Stimulated activated CD8-positive, alpha-beta memory T cell treated with anti-CD3 and anti-CD28 coated beads, Interleukin-7, amount 100 ng/mL, for 48 hours (primary cell): Measurements from ENCODE around the gene RTN4.
A peak's percentile ranks its signal among the peaks of the same experiment; 100 is the strongest.
"Not testable (repeated sequence)": the region's sequence is repeated elsewhere in the genome, so short reads cannot be mapped to it uniquely, and the experiment has no call there.

Experiments
- DNase-seq, 2 donors: peaks; one replicate each; pipeline ENCODE4 v3.0.0-alpha.2; 2020; ENCODE audit warnings: low read depth in 1 of 2; ENCODE audit errors: extremely low read depth in 1 of 2

RTN4 gene

DNA sequence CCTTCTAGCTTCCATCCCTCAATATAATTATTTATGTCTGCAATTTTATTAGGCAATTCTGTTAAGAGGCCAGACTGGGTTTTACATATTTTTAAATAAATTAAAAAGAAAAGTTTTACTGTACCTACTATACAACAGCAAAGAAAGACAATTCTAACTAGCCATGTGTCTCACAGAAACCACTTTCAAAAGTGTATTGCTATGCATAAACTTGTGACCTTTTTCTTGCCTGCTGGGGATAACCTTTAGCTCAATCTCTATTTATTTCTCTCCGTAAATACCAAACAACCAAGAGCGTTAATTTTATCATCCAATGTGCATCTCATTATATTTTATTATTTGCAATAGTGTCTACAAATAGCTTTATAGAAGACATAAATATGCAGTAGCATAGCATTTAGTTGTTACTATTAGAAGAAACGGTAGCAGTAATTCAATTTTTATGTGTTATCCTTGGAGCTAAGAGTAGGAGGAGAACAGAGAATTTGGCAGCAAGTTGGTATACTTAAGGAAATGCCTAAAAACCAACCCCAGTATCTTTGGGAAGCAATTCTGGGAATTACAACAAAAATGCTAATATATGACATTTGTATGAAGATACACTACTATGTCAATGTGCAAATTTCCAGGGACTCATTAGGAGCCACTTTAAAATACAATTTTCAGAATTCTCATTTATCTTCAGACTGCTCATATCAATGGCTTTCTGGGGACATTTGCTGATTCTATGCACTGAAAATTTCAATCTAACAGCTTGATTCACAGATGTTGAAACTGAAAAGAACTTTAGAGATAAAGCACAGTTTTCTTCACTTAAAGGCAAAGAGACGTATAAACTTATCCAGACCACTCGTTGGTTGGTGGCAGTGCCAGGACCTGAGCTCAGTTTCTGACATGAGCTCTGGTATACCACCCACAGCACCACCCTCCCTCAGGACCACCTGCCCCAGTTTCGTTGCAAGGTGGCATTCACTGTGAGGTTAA lies 23.0 kb upstream of the RTN4 start:
- DNase-seq = no peak

DNA sequence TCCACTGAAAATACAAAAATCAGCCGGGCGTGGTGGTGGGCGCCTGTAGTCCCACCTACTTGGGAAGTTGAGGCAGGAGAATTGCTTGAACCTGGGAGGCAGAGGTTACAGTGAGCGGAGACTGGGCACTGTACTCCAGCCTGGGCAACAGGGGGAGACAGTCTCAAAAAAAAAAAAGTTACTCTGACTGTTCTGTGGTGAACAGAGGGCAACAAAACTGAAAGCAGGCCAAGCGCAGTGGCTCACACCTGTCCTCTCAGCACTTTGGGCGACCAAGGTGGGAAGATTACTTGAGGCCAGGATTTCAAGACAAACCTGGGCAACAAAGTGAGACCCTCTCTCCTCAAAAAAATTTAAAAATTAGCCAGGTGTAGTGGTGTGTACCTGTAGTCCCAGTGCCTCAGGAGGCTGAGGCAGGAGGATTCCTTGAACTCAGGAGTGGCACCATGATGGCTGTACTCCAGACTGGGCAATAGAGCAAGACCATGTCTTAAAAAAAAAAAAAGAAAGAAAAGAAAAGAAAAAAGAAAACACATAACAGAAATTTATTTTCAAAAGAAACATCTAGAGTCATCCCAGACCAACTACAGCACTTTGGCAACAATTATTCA lies 13.6 kb upstream of the RTN4 start:
- DNase-seq = no peak

DNA sequence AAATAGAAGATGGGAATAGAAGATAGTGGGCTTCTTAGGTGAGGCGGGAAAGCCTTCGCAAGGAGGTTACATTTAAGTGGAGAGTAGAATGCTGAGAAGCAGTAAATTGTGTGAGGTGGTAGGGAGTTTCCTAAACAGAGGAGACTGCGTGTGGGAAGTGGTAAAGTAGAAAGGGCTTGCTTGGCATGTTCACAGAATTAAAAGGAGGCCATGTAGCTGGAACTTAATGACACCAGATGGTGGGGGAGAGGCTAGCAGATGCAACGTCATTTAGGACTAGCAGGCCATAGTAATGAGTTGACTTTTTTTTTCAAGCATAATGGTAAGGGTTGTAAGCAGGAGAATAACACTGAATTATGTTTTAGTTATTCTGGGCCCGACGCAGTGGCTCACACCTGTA lies 13.0 kb upstream of the RTN4 start:
- no peak for DNase-seq

DNA sequence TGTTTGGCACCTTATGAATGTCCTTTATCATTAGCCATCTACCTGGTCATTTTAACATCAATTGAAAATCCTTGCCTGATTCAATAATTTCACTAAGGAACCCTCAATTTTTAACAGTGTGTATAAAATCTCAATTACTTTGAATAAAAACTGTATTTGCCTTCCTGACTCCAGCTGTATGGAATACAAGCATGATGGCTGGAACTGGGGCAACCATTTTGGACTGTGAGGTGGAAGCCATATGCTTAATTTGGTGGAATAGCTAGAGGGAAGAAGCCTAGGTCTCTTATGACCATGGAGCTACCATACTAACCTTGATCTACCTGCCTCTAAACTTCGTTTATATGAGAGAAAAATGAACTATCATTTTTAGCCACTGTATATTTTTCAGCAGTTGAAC lies 12.5 kb upstream of the RTN4 start:
- DNase-seq = no peak

DNA sequence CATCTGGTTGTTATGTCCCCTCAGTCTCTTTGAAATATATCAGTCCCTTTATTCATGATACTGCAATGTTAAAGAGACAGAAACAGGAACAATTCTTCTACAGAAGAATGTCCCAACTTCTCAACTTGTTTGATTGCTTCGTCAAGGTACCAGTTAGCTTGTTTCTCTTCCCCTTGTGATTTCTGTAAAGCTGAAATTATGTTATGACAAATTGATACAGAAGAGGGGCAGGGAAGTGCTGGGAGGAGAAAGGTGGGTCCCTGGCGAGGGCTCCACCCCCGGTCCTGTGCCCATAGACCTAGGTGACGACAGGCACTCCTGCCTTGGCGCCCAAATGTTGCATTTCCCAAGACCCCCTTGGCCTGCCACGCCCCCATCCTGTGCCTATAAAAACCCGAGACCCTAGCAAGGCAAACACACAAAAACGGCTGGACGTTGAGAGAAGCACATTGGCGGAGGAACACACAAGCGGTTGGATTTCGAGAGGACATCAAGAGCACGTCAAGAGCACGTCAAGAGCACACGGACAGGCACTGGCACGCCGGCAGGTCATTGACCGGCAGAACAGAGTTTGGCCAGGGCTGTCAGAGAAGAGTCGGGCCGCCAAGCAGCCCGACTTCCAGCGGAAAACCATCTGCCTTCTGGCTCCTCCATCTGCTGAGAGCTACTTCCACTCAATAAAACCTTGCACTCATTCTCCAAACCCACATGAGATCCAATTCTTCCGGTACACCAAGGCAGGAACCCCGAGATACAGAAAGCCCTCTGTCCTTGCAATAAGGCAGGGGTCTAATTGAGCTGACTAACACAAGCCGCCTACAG lies 11.5 kb upstream of the RTN4 start:
- no peak for DNase-seq

DNA sequence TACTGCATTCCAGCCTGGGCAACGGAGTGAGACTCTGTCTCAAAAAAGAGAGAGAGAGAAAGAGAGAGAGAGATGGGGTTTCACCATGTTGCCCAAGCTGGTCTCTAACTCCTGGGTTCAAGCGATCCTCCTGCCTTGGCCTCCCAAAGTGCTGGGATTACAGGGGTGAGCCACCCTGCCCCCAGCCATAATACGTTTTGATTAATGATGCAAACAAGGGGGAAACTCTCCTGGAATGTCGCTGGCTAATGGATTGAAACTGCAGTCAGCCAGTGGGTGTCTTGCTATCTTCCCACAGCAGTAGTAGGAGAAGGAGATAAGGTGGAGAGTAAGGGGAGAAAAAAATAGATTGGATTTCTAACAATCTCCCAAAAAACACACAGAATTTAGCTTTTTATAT lies 9.5 kb upstream of the RTN4 start:
- no peak for DNase-seq

DNA sequence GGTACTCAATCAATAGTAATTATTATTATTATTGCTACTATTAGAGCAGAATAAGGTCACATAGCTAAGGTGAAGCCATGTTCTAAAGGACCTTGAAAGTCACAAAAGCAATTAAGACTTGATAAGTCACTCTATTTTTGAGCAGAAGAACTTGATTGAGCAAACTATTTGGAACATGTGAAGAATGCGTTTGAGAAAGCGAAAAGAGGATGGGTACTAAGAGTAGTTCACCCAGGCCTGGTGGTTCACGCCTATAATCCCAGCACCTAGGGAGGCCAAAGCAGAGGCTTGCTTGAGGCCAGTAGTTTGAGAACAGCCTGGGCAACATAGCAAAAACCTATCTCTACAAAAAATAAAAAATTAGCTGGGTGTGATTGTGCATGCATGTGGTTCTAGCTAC lies 7.2 kb upstream of the RTN4 start:
- DNase-seq = no peak

DNA sequence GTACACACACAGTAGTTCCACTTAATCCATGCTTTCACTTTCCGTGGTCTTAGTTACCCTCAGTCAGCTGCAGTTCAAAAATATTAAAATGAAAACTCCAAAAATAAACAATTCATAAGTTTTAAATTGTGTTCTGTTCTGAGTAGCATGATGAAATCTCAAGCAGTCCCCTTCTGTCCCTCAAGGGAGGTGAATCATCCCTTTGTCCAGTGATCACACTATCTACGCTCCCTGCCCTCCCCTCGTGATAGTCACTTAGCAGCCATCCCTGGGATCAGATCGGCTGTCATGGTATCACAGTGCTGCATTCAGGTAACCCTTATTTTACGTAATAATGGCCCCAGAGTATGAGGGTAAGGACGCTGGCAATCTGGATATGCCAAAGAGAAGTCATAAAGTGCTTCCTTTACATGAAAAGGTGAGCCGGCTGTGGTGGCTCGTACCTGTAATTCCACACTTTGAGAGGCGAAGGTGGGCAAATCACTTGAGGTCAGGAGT lies 5.8 kb upstream of the RTN4 start:
- no peak for DNase-seq

DNA sequence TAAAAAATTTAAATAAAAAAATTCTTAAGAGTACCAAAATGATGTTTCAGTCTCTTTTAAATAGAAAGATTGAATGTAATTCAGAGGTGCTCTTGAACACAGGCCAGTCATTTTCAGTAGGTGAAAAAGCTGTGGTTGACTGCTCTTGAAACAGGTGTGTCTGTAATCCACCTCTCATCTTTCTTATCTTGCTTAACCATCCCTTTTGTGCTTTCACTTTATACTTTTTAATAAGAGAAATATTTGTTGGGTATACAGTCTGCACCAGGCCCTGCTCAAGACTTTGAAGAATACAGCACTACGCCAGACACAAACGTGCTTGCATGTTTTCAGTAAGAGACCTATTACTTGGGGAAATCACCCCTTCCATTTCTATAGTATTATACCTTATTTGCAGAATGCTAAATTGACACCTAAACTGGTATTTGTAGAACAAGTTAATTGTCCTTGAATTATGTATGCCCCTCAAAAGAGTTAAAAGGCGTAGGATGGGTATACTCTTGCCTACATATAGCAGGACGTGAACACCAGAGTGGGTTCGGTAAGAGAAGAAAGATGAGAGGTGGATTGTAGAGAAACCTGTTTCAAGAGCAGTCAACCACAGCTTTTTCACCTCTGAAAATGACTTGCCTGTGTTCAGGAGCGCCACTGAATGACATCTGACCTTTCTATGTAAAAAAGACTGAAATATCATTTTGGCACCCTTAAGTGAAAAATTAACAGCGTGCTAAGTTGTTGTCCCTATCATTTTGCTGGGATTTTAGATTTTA lies 4.0 kb upstream of the RTN4 start:
- DNase-seq = no peak

DNA sequence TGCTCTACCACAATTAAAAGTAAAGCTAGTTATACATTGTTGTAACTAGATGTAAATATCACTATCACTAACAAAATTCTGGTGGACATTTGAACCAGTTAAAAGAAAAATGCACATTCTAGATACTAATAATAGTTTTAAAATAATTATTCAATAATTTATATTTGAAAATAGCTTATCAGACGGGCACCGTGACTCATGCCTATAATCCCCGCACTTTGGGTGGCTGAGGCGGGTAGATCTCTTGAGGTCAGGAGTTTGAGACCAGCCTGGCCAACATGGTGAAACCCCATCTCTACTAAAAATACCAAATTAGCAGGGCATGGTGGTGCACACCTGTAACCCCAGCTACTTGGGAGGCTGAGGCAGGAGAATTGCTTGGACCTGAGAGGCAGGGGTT lies 3.0 kb upstream of the RTN4 start:
- DNase-seq = not testable (repeated sequence)

DNA sequence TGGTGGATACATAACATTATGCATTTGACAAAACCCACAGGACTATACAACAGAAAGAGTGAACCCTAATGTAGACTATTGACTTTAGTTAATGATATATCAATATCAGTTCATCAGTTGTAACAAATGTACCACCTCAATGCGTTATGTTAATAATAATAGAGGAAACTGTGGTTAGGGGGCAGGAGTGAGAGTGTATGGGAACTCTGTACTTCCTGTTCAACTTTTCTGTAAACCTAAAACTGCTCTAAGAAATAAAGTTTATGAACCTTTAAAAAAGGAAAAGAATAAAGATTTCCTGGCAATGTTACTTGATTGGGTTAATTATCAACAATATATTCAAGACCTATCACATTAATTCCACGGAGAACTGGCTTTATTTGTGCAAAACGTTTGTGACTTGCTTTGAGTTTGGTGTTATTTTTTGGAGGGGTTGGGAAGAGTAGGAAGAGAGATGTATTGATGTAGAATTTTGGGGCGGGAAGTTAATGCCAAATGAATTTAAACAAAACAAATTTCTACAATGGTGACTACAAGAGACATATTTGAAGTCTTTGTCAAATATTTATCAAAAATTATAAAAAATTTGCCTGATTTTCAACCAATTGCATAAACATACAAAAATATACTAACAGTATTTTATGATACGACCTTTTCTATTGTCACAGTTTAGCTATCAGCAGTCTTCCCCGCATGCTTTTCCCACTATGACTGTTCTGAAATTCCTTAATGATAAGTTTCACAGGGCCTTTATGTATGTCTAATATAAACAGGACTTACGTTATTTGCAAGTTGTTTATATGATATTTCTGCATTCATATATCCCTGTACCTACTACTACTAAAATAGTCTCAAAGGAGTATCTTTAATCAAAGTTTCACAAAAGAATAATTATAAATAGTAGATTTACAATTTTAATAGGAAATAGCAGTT lies 2.1 kb upstream of the RTN4 start:
- no peak for DNase-seq

DNA sequence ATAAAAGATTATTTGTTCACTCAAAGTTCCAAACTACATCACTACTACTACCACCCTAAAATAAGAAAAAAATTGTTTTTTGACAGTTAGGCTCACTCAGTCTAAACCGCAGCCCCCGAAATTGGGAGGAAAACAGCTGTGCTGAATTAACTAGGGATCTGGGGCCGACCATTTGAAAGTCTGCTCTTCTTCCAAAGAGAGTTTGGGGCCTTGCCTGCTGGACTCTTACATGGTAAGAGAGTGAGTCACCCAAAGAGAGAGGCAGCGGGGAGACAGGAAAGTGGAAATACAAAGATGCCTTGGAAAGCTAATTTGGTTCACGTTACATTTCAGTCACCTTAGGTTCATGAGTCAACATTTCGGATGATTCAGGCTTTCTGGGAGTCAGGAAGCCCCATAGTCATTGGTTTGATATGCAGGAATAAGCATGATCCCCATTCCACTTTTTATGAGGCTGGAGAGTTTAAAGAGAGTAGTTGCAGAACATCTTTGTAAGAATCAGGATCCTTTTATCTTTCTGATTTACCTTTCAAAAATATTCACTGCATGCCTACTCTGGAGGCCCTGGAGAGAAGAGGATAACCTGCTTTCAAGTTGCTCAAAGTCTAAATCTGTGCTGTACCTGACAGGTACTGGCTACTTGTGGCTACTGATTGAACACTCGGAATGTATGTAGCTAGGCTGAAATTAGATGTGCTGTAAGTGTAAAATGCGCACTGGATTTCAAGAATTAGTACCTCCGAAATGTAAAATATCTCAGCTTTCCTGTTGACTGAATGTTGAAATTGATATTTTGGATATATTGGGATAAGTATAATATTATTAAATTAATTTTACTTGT lies 995 bp upstream of the RTN4 start:
- DNase-seq = peak in 1 of 2 donors; percentile 26

DNA sequence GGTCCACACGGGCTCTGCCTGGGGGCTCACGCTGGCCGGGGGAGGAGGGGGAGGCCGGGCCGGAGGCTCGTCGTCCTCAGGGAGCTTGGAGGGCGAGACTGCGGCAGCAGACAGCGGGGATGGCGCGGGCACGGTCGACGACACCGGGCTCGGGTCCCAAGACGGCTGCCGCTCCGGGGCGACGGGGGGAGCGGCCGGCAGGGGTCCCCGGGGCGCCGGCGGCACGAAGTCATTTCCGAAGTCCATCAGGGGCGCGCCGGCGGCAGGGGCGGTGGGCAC lies 491 bp downstream of the RTN4 start:
- no peak for DNase-seq

DNA sequence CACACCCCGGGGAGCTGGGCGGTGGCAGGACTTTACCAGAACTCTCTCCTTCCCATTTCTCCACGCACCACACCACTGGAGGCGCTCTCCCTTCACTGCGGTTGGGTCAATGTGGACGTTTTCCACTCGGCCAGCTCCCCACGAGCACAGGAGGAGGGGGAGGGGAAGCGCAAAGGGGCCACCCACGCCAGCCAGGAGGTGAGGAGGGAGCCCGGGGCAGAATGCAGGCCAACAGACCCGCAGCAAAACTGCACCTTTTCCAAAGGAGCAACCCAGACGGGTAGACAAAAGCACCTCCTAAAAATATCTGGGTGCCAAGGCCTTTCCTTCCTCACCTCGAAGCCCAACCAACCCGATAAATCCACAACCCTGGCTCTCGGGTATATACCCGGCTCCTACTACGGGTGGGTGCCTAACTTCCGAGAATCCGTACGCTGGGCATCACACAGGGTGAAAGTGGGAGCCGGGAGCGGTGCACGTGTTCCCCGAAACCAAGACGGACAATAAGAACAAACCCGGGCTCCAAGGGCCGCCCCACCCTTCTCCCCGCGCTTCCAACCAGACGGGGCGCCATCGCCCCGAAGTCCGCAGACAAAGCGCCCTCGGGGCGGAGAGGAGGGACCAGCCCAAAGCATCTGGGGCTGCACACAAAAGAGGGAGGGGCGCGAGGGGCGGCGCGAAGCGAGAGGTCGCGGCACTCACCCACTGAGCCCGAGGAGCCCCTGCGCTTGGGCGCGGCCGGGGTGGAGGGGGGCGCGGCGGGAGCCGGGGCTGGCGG lies 1.0 kb downstream of the RTN4 start:
- DNase-seq = peak; percentile 35 to 53

DNA sequence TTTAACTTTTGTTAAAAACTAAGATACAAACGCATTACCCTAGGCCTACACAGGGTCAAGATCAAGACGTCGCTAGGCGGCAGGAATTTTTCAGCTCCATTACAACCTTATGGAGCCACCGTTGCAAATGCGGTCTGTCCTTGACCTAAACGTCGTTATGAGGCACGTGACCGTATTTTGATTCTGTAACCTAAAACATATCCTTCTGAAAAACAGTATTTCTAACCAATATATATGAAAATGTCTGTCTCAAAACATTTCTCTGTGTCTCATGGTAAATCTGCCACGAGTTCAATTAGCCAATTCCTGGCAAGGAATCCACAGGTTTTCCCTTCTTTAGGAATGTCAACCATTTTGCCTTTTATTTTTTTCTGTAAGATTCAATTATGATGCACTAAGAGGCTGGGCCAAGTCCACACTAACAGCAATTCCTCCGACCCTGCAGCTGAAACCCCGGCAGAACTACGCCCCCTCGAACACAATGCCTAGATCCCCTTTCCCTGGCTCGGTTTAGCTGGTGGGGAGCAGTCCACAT lies 1.7 kb downstream of the RTN4 start:
- DNase-seq = no peak

DNA sequence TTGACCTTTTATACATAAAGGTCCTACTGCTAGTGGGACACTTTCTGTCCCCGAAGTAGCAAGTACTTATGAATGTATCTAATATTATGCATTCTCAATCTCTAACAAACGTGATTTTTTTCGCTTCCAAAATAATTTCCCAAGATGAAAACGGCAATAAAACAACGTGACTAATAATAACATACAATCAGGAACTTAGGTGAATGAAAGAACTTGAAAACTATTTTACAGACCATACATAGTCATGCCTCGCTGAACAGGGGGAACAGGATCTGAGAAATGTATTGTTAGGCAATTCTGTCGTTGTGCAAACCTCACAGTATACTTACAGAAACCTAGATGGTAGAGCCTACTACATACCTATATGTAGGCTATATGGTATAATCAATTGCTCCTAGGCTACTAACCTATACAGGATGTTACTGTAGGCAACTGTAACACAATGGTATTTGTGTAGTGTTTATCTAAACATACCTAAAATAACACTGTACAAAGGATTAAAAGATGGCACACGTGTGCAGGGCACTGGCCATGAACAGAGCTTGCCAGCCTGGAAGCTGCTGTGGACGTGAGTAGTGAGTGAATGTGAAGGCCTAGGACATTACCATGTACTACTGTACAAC lies 2.5 kb downstream of the RTN4 start:
- DNase-seq = no peak

DNA sequence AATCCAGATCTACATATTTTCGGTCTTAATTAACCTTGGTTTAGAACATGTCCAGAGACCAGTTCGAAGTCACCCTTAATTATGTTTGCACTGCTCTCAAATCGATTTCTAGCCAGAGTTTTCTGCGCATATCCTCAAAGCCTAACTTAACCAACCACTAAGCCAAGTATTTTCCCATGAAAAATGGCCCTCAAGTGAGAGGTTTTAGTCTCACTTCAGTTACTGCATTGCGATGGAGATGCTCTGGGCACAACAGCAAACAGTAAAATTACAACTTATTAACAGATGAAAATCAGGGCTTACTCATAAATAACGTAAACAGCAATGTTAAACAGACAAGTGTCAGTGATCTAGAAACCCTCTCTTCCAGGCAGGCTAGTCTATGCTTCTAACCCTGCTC lies 4.5 kb downstream of the RTN4 start:
- DNase-seq = no peak
